B cell (primary cell): Measurements from ENCODE around the gene GSKIP.
"Not testable (repeated sequence)": the region's sequence is repeated elsewhere in the genome, so short reads cannot be mapped to it uniquely, and the experiment has no call there.

Experiments used
- EZH2 ChIP-seq: IDR thresholded peaks from 2 replicates; pipeline ENCODE4 v1.6.1; 2012; ENCODE audit warnings: borderline replicate concordance, low read depth, mild to moderate bottlenecking, moderate library complexity, low read length; ENCODE audit not compliant: insufficient read depth, poor library complexity, severe bottlenecking
- TF ChIP-seq, protein P1 (sequence below): fragments of 200-600 bp; IDR thresholded peaks from one replicate; pipeline ENCODE4 v1.8.0; 2022; ENCODE audit warnings: antibody characterized with exemption, mild to moderate bottlenecking

DNA sequence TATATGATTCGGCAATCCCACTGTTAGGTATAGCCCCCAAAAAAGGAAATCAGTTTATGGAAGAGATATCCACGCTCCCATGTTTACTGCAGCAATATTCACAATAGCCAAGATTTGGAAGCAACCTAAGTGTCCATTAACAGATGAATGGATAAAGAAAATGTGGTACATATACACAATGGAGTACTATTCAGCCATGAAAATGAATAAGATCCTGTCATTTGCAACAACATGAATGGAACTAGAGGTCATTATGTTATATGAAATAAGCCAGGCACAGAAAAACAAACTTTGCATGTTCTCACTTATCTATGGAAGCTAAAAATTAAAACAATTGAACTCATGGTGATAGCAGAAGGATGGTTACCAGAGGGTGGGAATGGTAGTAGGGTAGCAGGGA is 15.4 kb upstream of the GSKIP start:
- TF ChIP-seq, protein P1, sequence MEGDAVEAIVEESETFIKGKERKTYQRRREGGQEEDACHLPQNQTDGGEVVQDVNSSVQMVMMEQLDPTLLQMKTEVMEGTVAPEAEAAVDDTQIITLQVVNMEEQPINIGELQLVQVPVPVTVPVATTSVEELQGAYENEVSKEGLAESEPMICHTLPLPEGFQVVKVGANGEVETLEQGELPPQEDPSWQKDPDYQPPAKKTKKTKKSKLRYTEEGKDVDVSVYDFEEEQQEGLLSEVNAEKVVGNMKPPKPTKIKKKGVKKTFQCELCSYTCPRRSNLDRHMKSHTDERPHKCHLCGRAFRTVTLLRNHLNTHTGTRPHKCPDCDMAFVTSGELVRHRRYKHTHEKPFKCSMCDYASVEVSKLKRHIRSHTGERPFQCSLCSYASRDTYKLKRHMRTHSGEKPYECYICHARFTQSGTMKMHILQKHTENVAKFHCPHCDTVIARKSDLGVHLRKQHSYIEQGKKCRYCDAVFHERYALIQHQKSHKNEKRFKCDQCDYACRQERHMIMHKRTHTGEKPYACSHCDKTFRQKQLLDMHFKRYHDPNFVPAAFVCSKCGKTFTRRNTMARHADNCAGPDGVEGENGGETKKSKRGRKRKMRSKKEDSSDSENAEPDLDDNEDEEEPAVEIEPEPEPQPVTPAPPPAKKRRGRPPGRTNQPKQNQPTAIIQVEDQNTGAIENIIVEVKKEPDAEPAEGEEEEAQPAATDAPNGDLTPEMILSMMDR, result not testable (repeated sequence)
- not testable (repeated sequence) for TF ChIP-seq EZH2
